Stomach (tissue), 19 donors: ENCODE data around the gene GRIK5. TPM values are rescaled to one million over a fixed set of nuclear protein-coding genes. Genes with fewer than 3 reads are reported as not detected.

Experiments
- DNase-seq, 2 donors: peaks; one replicate each; pipeline versions ENCODE4 v3.0.0 to v3.0.0-alpha.2; 2013 to 2019
- H3K27ac ChIP-seq, 5 donors: fragments of 200-600 bp in 4 of 5; sonication (generic) in 4 of 5; one replicate each; pipeline ENCODE4 v1.5.1; 2013 to 2019; ENCODE audit warnings: mild to moderate bottlenecking in 1 of 5, moderate library complexity in 1 of 5
- H3K27me3 ChIP-seq, 3 donors: fragments of 200-600 bp; sonication (generic); one replicate each; pipeline ENCODE4 v1.5.1; 2017 to 2019; ENCODE audit warnings: mixed run types in 1 of 3
- H3K36me3 ChIP-seq, 4 donors: fragments of 200-600 bp; sonication (generic); 1 replicate in 3 of 4; 2 replicates in 1 of 4; pipeline ENCODE4 v1.5.1; 2016 to 2019
- H3K4me1 ChIP-seq, 4 donors: fragments of 200-600 bp; sonication (generic); one replicate each; pipeline ENCODE4 v1.5.1; 2016 to 2019
- H3K4me3 ChIP-seq, 4 donors: fragments of 200-600 bp; sonication (generic) in 3 of 4; one replicate each; pipeline ENCODE4 v1.5.1; 2016 to 2019; ENCODE audit warnings: mild to moderate bottlenecking in 1 of 4
- H3K9me3 ChIP-seq, 4 donors: fragments of 200-600 bp; sonication (generic); one replicate each; pipeline ENCODE4 v1.5.1; 2016 to 2019
- CTCF ChIP-seq, 7 experiments: fragments of 450-650 bp in 4 of 7; fragments of 200-600 bp in 3 of 7; sonication (generic) in 3 of 7; IDR thresholded peaks; one replicate each; pipeline ENCODE4 v1.5.1; 2016 to 2019; ENCODE audit warnings: antibody characterized with exemption in 7 of 7, control low read depth in 2 of 7, mild to moderate bottlenecking in 1 of 7
- EP300 ChIP-seq: sonication (generic); formaldehyde crosslinking; IDR thresholded peaks from one replicate; pipeline ENCODE4 v1.6.1; 2017; ENCODE audit warnings: antibody characterized with exemption
- POLR2A ChIP-seq, 4 donors: fragments of 450-650 bp; IDR thresholded peaks; one replicate each; pipeline ENCODE4 v1.6.1; 2016; ENCODE audit warnings: antibody characterized with exemption in 4 of 4, control low read depth in 2 of 4, mild to moderate bottlenecking in 1 of 4, moderate library complexity in 1 of 4
- POLR2AphosphoS5 ChIP-seq, 3 donors: sonication (generic); formaldehyde crosslinking; IDR thresholded peaks; one replicate each; pipeline ENCODE4 v1.6.1; 2016; ENCODE audit warnings: antibody characterized with exemption in 3 of 3
- WGBS, 5 donors: extraction: QIAGEN DNeasy Blood & Tissue Kit in 3 of 5; methylation state at CpG; one replicate each; pipeline versions ENCODE4 v1.1.5 to v1.1.7; 2013 to 2018; 5-methylcytosine and 5-hydroxymethylcytosine counted together
- intact Hi-C: fragments of 100-400 bp; cut with DNase I; formaldehyde crosslinking; loops from one replicate; pipeline ENCODE4 v1.15.1; 2023; ENCODE audit warnings: low total_unique reads
- long read RNA-seq, 10 donors: transcript quantifications; one replicate each; lab custom pipeline, GENCODE V29; 2026
- polyA plus RNA-seq, 3 donors: library from polyadenylated mRNA; stranded (reverse); fragments of 200-250 nt; gene quantifications; one replicate each; pipeline ENCODE4 v1.2.3, GENCODE V29; 2013
- total RNA-seq, 5 donors: library from RNA; depleted of rRNA; stranded (reverse); fragments of >200 nt; gene quantifications; one replicate each; pipeline versions ENCODE4 v1.1.0 to v1.2.3, GENCODE V29; 2014 to 2016
- donor health status: healthy with polysubstance abuse.
- donor health status: Bipolar disorder and iron deficiency.
- donor health status: healthy.

Gene GRIK5
- total RNA-seq = 10 to 100 TPM in 2 of 5 donors, 1 to 10 TPM in 3; 2.2 to 74.1 (median 8.3) TPM
- 1 to 10 TPM in 2 of 3 donors, under 1 TPM in 1; 0.92 to 3.1 (median 1.1) TPM for polyA plus RNA-seq
- long read RNA-seq, donor 1 = 0 reads
- long read RNA-seq, donor 2, partial matches to known transcripts = 0 of 3 reads
- long read RNA-seq, donor 2, other reads (novel, unspliced or antisense) = 0 of 3 reads
- long read RNA-seq, donor 3 = 0 reads
- long read RNA-seq, donor 4 = 0 reads
- long read RNA-seq, donor 5, partial matches to known transcripts = 0 of 1 reads
- long read RNA-seq, donor 5, other reads (novel, unspliced or antisense) = 0 of 1 reads
- long read RNA-seq, donor 6 = 0 reads
- long read RNA-seq, donor 7, partial matches to known transcripts = 0 of 2 reads
- long read RNA-seq, donor 7, other reads (novel, unspliced or antisense) = 0 of 2 reads
- long read RNA-seq, donor 8, partial matches to known transcripts = 0 of 1 reads
- long read RNA-seq, donor 8, other reads (novel, unspliced or antisense) = 0 of 1 reads
- long read RNA-seq, donor 9 = 0 reads
- long read RNA-seq, donor 10 = 0 reads

- Histone ChIP-seq H3K4me3 (peak within 1 kb of the TSS; percentile 41 to 50 (median 47)), H3K9me3 (no peaks in the 10 kb centered on the region), H3K27ac (peak within 1 kb of the TSS in 4 of 5 donors; percentile 19 to 69 (median 38)), H3K4me1 (peaks cover 0 to 35% (median 21%) of the 10 kb centered on the region in 4 donors), H3K36me3 (peaks cover 0 to 9% (median 4%) of the 10 kb centered on the region in 4 donors), H3K27me3 (peaks cover 0 to 52% (median 39%) of the 10 kb centered on the region in 3 donors)
- peak in 1 of 2 donors; percentile 74 for DNase-seq
- WGBS, 5 donors = 8 to 14% (median 12%) methylated on average over 20 to 28 of the region's 29 CpGs
- TF ChIP-seq CTCF (IDR thresholded peaks at IDR 0.05) (no peak), POLR2A (IDR thresholded peaks at IDR 0.05) (no peak), POLR2AphosphoS5 (IDR thresholded peaks at IDR 0.05) (no peak), EP300 (no peak)
- intact Hi-C loops = no loop called here
Observed at GRCh38 chr19:42069619-42070351, at the start of gene GRIK5. Gene GRIK5, minus strand, starts transcription at chr19:42070206. Its CDS starts 4,436 bp downstream, at chr19:42065770.

GRCh38 chr19:42117076-42117475 is 47.1 kb upstream of the GRIK5 start:
- no peak overlapping the region for H3K27ac ChIP-seq
- intact Hi-C loops = no loop called here
- H3K4me1 ChIP-seq = peaks cover 0 to 26% (median 6%) of the 10 kb centered on the region in 4 donors
- peaks cover 0 to 5% (median 0%) of the 10 kb centered on the region in 3 donors for H3K27me3 ChIP-seq
- no peak for DNase-seq
- no peaks in the 10 kb centered on the region for H3K36me3 ChIP-seq
- H3K4me3 ChIP-seq = no peak overlapping the region
- H3K9me3 ChIP-seq = no peaks in the 10 kb centered on the region
- no peak for TF ChIP-seq POLR2AphosphoS5 (IDR thresholded peaks at IDR 0.05)
- TF ChIP-seq CTCF (IDR thresholded peaks at IDR 0.05) = no peak
- no peak for TF ChIP-seq POLR2A (IDR thresholded peaks at IDR 0.05)
- TF ChIP-seq EP300 = no peak
- 75 to 90% (median 88%) methylated on average over 6 of the region's 6 CpGs for WGBS, 5 donors

GRCh38 chr19:42116308-42117075 is 46.5 kb upstream of the GRIK5 start:
- WGBS, 5 donors = 89 to 97% (median 90%) methylated on average over 10 to 20 of the region's 20 CpGs
- Histone ChIP-seq H3K4me1 (peaks cover 0 to 20% (median 4%) of the 10 kb centered on the region in 4 donors), H3K27me3 (peaks cover 0 to 5% (median 0%) of the 10 kb centered on the region in 3 donors), H3K36me3 (no peaks in the 10 kb centered on the region), H3K9me3 (no peaks in the 10 kb centered on the region), H3K27ac (peak overlapping the region in 1 of 5 donors; percentile 38), H3K4me3 (no peak overlapping the region)
- intact Hi-C loops = no loop called here
- no peak for TF ChIP-seq EP300
- TF ChIP-seq CTCF (IDR thresholded peaks at IDR 0.05) = no peak
- no peak for TF ChIP-seq POLR2AphosphoS5 (IDR thresholded peaks at IDR 0.05)
- no peak for TF ChIP-seq POLR2A (IDR thresholded peaks at IDR 0.05)
- no peak for DNase-seq
